H1 (cell line): Measurements from ENCODE around the gene SNRNP70. TPM values are rescaled to one million over a fixed set of nuclear protein-coding genes. Genes with fewer than 3 reads are reported as not detected.

Experiments
- CTCF ChIA-PET: fragments of 300-600 bp; sonication (Branson Sonifier 250); formaldehyde crosslinking; loops from one replicate; lab custom pipeline; 2021; ENCODE audit not compliant: partially characterized antibody; lab: Charles Lee
- POLR2A ChIA-PET: fragments of 300-600 bp; sonication (Branson Sonifier 250); formaldehyde crosslinking; loops from one replicate; lab custom pipeline; 2021; ENCODE audit warnings: inconsistent platforms; ENCODE audit not compliant: partially characterized antibody; lab: Charles Lee
- DNase-seq, 2 experiments: peaks; one replicate each; pipeline versions ENCODE4 v3.0.0 to v3.0.0-alpha.2; 2010 to 2022; ENCODE audit warnings: low spot score in 2 of 2, low read depth in 1 of 2, mixed read lengths in 1 of 2
- FAIRE-seq: peaks from 2 replicates; lab custom pipeline; 2011; peaks lifted over from hg19 to GRCh38; lab: Jason Lieb, UNC
- H2AFZ ChIP-seq: 2 replicates; pipeline ENCODE4 v1.8.1; 2012; ENCODE audit warnings: low read length, inconsistent platforms
- H2AK5ac ChIP-seq: 2 replicates; pipeline ENCODE4 v1.6.1; 2013; ENCODE audit warnings: low read depth, low read length
- H2BK120ac ChIP-seq: replicated peaks from 2 replicates; pipeline ENCODE3; 2013; ENCODE audit warnings: low read depth, low read length, inconsistent platforms
- H2BK12ac ChIP-seq: 2 replicates; pipeline ENCODE4 v1.6.1; 2013; ENCODE audit warnings: low read depth, low read length
- H2BK15ac ChIP-seq: 2 replicates; pipeline ENCODE4 v1.6.1; 2013; ENCODE audit warnings: low read length
- H2BK20ac ChIP-seq: 2 replicates; pipeline ENCODE4 v1.6.1; 2013; ENCODE audit warnings: low read length
- H2BK5ac ChIP-seq: 2 replicates; pipeline ENCODE4 v1.6.1; 2013; ENCODE audit warnings: low read depth, low read length
- H3K14ac ChIP-seq: 2 replicates; pipeline ENCODE4 v1.6.1; 2013; ENCODE audit warnings: inconsistent platforms; ENCODE audit not compliant: insufficient read length
- H3K18ac ChIP-seq: 2 replicates; pipeline ENCODE4 v1.6.1; 2013; ENCODE audit warnings: low read length; ENCODE audit errors: extremely low read depth
- H3K23ac ChIP-seq: 2 replicates; pipeline ENCODE4 v1.6.1; 2013; ENCODE audit warnings: inconsistent platforms; ENCODE audit not compliant: insufficient read length
- H3K23me2 ChIP-seq: 2 replicates; pipeline ENCODE4 v1.6.1; 2013; ENCODE audit warnings: low read depth, low read length
- H3K27ac ChIP-seq: 2 replicates; pipeline ENCODE4 v1.6.1; 2011; ENCODE audit warnings: low read depth, low read length, inconsistent platforms
- H3K27me3 ChIP-seq, 4 experiments: replicated peaks in 1 of 4; 1 replicate in 1 of 4; 2 replicates in 3 of 4; pipeline versions ENCODE4 v1.6.1 to v1.8.1; 2011 to 2013; ENCODE audit warnings: low read length in 3 of 4, mild to moderate bottlenecking in 3 of 4, inconsistent platforms in 2 of 4, mixed read lengths in 2 of 4, moderate library complexity in 1 of 4; ENCODE audit not compliant: control insufficient read depth in 3 of 4, insufficient read depth in 3 of 4; ENCODE audit errors: extremely low read depth in 1 of 4
- H3K36me3 ChIP-seq, 4 experiments: 2 replicates each; pipeline versions ENCODE4 v1.6.1 to v1.8.1; 2011 to 2013; ENCODE audit warnings: mild to moderate bottlenecking in 4 of 4, low read length in 3 of 4, moderate library complexity in 2 of 4, control low read depth in 1 of 4, inconsistent platforms in 1 of 4; ENCODE audit not compliant: insufficient read depth in 4 of 4, control insufficient read depth in 2 of 4
- H3K4ac ChIP-seq: replicated peaks from 2 replicates; pipeline ENCODE3; 2013; ENCODE audit warnings: low read length, low read depth, mixed read lengths, inconsistent platforms; ENCODE audit not compliant: insufficient read length
- H3K4me1 ChIP-seq, 4 experiments: replicated peaks in 1 of 4; 1 replicate in 1 of 4; 2 replicates in 3 of 4; pipeline versions ENCODE4 v1.6.1 to v1.8.1; 2011 to 2013; ENCODE audit warnings: low read length in 3 of 4, inconsistent platforms in 2 of 4, mixed read lengths in 1 of 4; ENCODE audit not compliant: insufficient read depth in 4 of 4, control insufficient read depth in 3 of 4
- H3K4me2 ChIP-seq, 2 experiments: 2 replicates each; pipeline versions ENCODE4 v1.6.1 to v1.8.1; 2011 to 2013; ENCODE audit warnings: low read depth in 2 of 2, low read length in 2 of 2, control low read depth in 1 of 2, inconsistent platforms in 1 of 2, mild to moderate bottlenecking in 1 of 2; ENCODE audit not compliant: insufficient read depth in 1 of 2
- H3K4me3 ChIP-seq, 4 experiments: fragments of 200-600, 300-600 bp in 1 of 4; sonication (generic), shearing (Covaris generic), sonication (Bioruptor Twin) in 1 of 4; 2 replicates each; pipeline versions ENCODE4 v1.5.1 to v1.8.1; 2011 to 2016; ENCODE audit warnings: low read length in 4 of 4, low read depth in 3 of 4, control low read depth in 2 of 4, inconsistent platforms in 2 of 4, mild to moderate bottlenecking in 2 of 4, mixed read lengths in 1 of 4, moderate library complexity in 1 of 4; ENCODE audit not compliant: insufficient read depth in 2 of 4; ENCODE audit errors: extremely low read depth in 1 of 4
- H3K56ac ChIP-seq: replicated peaks from 2 replicates; pipeline ENCODE3; 2013; ENCODE audit warnings: low read depth, mild to moderate bottlenecking, mixed read lengths, low read length, inconsistent platforms; ENCODE audit not compliant: insufficient read length
- H3K79me1 ChIP-seq: 2 replicates; pipeline ENCODE4 v1.6.1; 2013; ENCODE audit warnings: low read depth, low read length, control low read depth
- H3K79me2 ChIP-seq, 2 experiments: 2 replicates each; pipeline versions ENCODE4 v1.6.1 to v1.8.1; 2012 to 2013; ENCODE audit warnings: low read length in 2 of 2, mild to moderate bottlenecking in 2 of 2, inconsistent platforms in 1 of 2; ENCODE audit not compliant: insufficient read depth in 2 of 2, control insufficient read depth in 1 of 2
- H3K9ac ChIP-seq, 4 experiments: replicated peaks in 1 of 4; 1 replicate in 1 of 4; 2 replicates in 3 of 4; pipeline versions ENCODE4 v1.6.1 to v1.8.1; 2011 to 2013; ENCODE audit warnings: low read depth in 3 of 4, low read length in 3 of 4, control low read depth in 2 of 4, mild to moderate bottlenecking in 2 of 4, moderate library complexity in 2 of 4, inconsistent platforms in 1 of 4; ENCODE audit errors: extremely low read depth in 1 of 4
- H3K9me3 ChIP-seq, 2 experiments: 2 replicates each; pipeline versions ENCODE4 v1.6.1 to v1.8.1; 2012 to 2013; ENCODE audit warnings: mild to moderate bottlenecking in 2 of 2, moderate library complexity in 2 of 2, control low read depth in 1 of 2, inconsistent platforms in 1 of 2, low read depth in 1 of 2, low read length in 1 of 2, mixed read lengths in 1 of 2; ENCODE audit not compliant: insufficient read depth in 2 of 2
- H4K20me1 ChIP-seq, 2 experiments: replicated peaks in 1 of 2; 2 replicates each; pipeline versions ENCODE3 to v1.8.1; 2011 to 2013; ENCODE audit warnings: inconsistent platforms in 2 of 2, low read length in 2 of 2, mild to moderate bottlenecking in 1 of 2; ENCODE audit not compliant: insufficient read depth in 2 of 2, control insufficient read depth in 1 of 2
- H4K5ac ChIP-seq: 2 replicates; pipeline ENCODE4 v1.6.1; 2013; ENCODE audit warnings: low read length, low read depth, mixed read lengths, inconsistent platforms; ENCODE audit not compliant: insufficient read length
- H4K8ac ChIP-seq: 2 replicates; pipeline ENCODE4 v1.8.0; 2013; ENCODE audit warnings: mild to moderate bottlenecking, moderate library complexity, low read length, inconsistent platforms; ENCODE audit not compliant: insufficient read depth; ENCODE audit errors: extremely low read depth
- H4K91ac ChIP-seq: replicated peaks from 2 replicates; pipeline ENCODE3; 2013; ENCODE audit warnings: low read length, mixed read lengths, inconsistent platforms; ENCODE audit not compliant: insufficient read length
- CREB1 ChIP-seq: IDR thresholded peaks from 2 replicates; pipeline ENCODE4 v1.6.1; 2012; ENCODE audit warnings: inconsistent platforms
- HDAC6 ChIP-seq: IDR thresholded peaks from one replicate; pipeline ENCODE4 v1.7.1; 2012; ENCODE audit warnings: low read depth, mild to moderate bottlenecking, inconsistent platforms, low read length, moderate library complexity
- JUN ChIP-seq: IDR thresholded peaks from 2 replicates; pipeline ENCODE4 v1.6.1; 2011; ENCODE audit warnings: low read depth, mild to moderate bottlenecking, improper control_type of control experiment, low read length
- KDM5A ChIP-seq: fragments of 200-600 bp; IDR thresholded peaks from 2 replicates; pipeline ENCODE4 v1.7.1; 2012; ENCODE audit warnings: mild to moderate bottlenecking, low read length, inconsistent platforms, mixed read lengths
- NANOG ChIP-seq: IDR thresholded peaks from 2 replicates; pipeline ENCODE4 v1.6.1; 2011; ENCODE audit warnings: low read length, low read depth, mild to moderate bottlenecking, inconsistent platforms; ENCODE audit not compliant: insufficient read depth, poor library complexity, severe bottlenecking
- POLR2A ChIP-seq, 2 experiments: IDR thresholded peaks; 1 replicate in 1 of 2; 2 replicates in 1 of 2; pipeline ENCODE4 v1.6.1; 2011; ENCODE audit warnings: low read depth in 2 of 2, low read length in 2 of 2, mild to moderate bottlenecking in 2 of 2; ENCODE audit errors: control extremely low read depth in 1 of 2
- RBBP5 ChIP-seq: IDR thresholded peaks from 2 replicates; pipeline ENCODE4 v1.7.1; 2012; ENCODE audit warnings: low read depth, mild to moderate bottlenecking, inconsistent platforms, low read length, moderate library complexity, borderline replicate concordance
- TAF1 ChIP-seq: IDR thresholded peaks from 2 replicates; pipeline ENCODE4 v1.6.1; 2011; ENCODE audit warnings: mild to moderate bottlenecking, low read depth, low read length
- WGBS, 2 experiments: shearing (Covaris generic) in 1 of 2; methylation state at CpG; one replicate each; pipeline versions ENCODE4 v1.1.6 to v1.1.7; 2013 to 2015; ENCODE audit warnings: low lambda C conversion rate in 2 of 2, mixed read lengths in 2 of 2, inconsistent platforms in 1 of 2, low coverage in 1 of 2, missing lambda C conversion rate in 1 of 2; ENCODE audit not compliant: insufficient replicate concordance in 2 of 2, insufficient coverage in 1 of 2, insufficient read length in 1 of 2; ENCODE audit errors: extremely low coverage in 1 of 2, missing lambda C conversion rate in 1 of 2; 5-methylcytosine and 5-hydroxymethylcytosine counted together
- polyA plus RNA-seq, 7 experiments: library from polyadenylated mRNA; depleted of rRNA in 3 of 7; stranded (reverse) in 5 of 7; unstranded in 2 of 7; fragments of >200 nt in 5 of 7; fragments of 200-250 nt in 2 of 7; gene quantifications; 1 replicate in 5 of 7; 2 replicates in 1 of 7; 4 replicates in 1 of 7; pipeline versions ENCODE4 v1.2.1 to v1.2.3, GENCODE V29; 2011 to 2013; ENCODE audit warnings: missing spikeins in 2 of 7, mixed read lengths in 2 of 7
- total RNA-seq: library from RNA; stranded (reverse); fragmentation: NEBNext Ultra II Directional; extraction: Animal tissue kit (Norgen Biotek cat#: 25700); gene quantifications from 2 replicates; pipeline ENCODE4 v1.2.1, GENCODE V29; 2021
- TF ChIP-seq, protein P1 (sequence below): IDR thresholded peaks from 2 replicates; pipeline ENCODE4 v1.6.1; 2012; ENCODE audit warnings: low read length, inconsistent platforms

SNRNP70 gene
- total and polyA plus RNA-seq, 2 of the 8 experiments (the other 6 are each of a cell fraction or from before 2014, with no cell fraction given) = 231 to 235 TPM

DNA sequence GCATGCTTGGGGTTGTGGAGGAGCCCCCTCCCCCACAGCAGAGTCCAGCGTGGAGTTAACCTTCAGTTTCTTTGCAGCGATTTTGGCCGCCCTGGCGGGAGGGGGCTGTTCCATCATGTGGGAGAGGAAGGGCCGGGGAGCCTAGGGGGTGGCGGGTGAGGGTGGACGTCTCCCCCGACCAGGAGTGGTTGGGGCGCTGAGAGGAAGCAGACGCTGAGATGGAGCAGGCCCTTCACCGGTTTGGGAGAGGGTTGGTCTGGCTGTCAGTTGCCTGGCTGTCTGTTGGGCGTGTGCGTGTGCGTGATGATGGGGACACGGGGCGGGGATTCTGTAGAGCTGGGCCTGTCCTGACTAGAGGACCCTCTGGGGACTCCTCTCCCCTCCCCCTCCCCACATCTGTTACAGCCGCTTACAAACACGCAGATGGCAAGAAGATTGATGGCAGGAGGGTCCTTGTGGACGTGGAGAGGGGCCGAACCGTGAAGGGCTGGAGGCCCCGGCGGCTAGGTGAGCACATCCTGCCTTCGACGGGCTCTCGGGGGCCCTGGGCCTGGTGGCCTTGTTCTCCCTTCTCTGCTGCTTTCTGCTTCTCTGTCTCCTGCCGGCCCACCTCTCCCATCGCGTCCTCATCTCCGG is 19.1 kb downstream of the SNRNP70 start:
- POLR2A ChIA-PET = interaction anchor here (0.9 to 3.6 kb wide), 5 partner anchors 9 to 104 kb away, joined by 3 to 30 read pairs (median 5); no protein-coding TSS in a partner anchor
- peaks cover 34 to 86% (median 76%) of the 10 kb centered on the region in 4 experiments for H3K36me3 ChIP-seq

More for the DNA sequence above, 19.1 kb downstream of the SNRNP70 start:
- H3K79me1 ChIP-seq = peaks cover 13% of the 10 kb centered on the region
- DNase-seq = no peak
- H3K23me2 ChIP-seq = no peaks in the 10 kb centered on the region
- H4K5ac ChIP-seq = no peak overlapping the region
- no peaks in the 10 kb centered on the region for H3K27me3 ChIP-seq
- peaks cover 0 to 7% of the 10 kb centered on the region in 2 experiments; a peak in 1 of 4 replicates for H3K79me2 ChIP-seq
- no peak overlapping the region for H3K23ac ChIP-seq
- no peak overlapping the region for H2BK12ac ChIP-seq
- H3K56ac ChIP-seq = no peak overlapping the region
- no peak overlapping the region for H2BK20ac ChIP-seq
- H3K4me1 ChIP-seq = no peaks in the 10 kb centered on the region
- H4K8ac ChIP-seq = no peak overlapping the region
- H3K9ac ChIP-seq = no peak overlapping the region
- H3K4ac ChIP-seq = no peak overlapping the region
- no peak for TF ChIP-seq CREB1
- no peak for TF ChIP-seq TAF1
- TF ChIP-seq POLR2A (IDR thresholded peaks at IDR 0.05; ENCODE audit: control extremely low read depth in 1 of 2, low read depth in 2 of 2, low read length in 2 of 2) = no peak
- no peak for TF ChIP-seq KDM5A
- TF ChIP-seq NANOG = no peak
- TF ChIP-seq, protein P1, sequence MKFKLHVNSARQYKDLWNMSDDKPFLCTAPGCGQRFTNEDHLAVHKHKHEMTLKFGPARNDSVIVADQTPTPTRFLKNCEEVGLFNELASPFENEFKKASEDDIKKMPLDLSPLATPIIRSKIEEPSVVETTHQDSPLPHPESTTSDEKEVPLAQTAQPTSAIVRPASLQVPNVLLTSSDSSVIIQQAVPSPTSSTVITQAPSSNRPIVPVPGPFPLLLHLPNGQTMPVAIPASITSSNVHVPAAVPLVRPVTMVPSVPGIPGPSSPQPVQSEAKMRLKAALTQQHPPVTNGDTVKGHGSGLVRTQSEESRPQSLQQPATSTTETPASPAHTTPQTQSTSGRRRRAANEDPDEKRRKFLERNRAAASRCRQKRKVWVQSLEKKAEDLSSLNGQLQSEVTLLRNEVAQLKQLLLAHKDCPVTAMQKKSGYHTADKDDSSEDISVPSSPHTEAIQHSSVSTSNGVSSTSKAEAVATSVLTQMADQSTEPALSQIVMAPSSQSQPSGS = no peak
- no peak for TF ChIP-seq RBBP5
- TF ChIP-seq JUN = no peak
- TF ChIP-seq HDAC6 = no peak
- H4K20me1 ChIP-seq = peaks cover 18 to 41% of the 10 kb centered on the region in 2 experiments
- H3K14ac ChIP-seq = no peak overlapping the region
- H2AFZ ChIP-seq = no peak overlapping the region
- no peak for FAIRE-seq
- no peak overlapping the region for H2AK5ac ChIP-seq
- CTCF ChIA-PET = interaction anchor here (0.6 to 3.1 kb wide), 12 partner anchors 7 to 130 kb away, joined by 3 to 26 read pairs (median 4); partner anchors contain the start of genes LIN7B and PPFIA3
- H3K18ac ChIP-seq = no peak overlapping the region
- H2BK15ac ChIP-seq = no peak overlapping the region
- no peak overlapping the region for H3K4me2 ChIP-seq
- no peak overlapping the region for H3K27ac ChIP-seq
- H4K91ac ChIP-seq = no peak overlapping the region
- no peak overlapping the region for H3K4me3 ChIP-seq
- 94% methylated on average over 25 of the region's 30 CpGs; no CpG with 5 or more reads in 1 of the 2 experiments for WGBS, 2 experiments
- H3K9me3 ChIP-seq = no peaks in the 10 kb centered on the region
- H2BK120ac ChIP-seq = no peak overlapping the region
- no peak overlapping the region for H2BK5ac ChIP-seq
